Spleen (tissue), 11 donors: Measurements from ENCODE around the gene AGMO. TPM values are rescaled to one million over a fixed set of nuclear protein-coding genes. Genes with fewer than 3 reads are reported as not detected.

Experiments used
- DNase-seq: peaks from one replicate; pipeline ENCODE4 v3.0.0-alpha.2; 2020
- H3K27ac ChIP-seq, 8 donors: fragments of 200-600 bp; sonication (generic) in 7 of 8; 1 replicate in 4 of 8; 2 replicates in 4 of 8; pipeline versions ENCODE4 v1.5.0 to v1.8.0; 2016 to 2021; ENCODE audit warnings: inconsistent platforms in 4 of 8, mild to moderate bottlenecking in 4 of 8, moderate library complexity in 1 of 8
- H3K27me3 ChIP-seq, 7 donors: fragments of 200-600 bp; sonication (generic) in 6 of 7; replicated peaks in 1 of 7; 1 replicate in 4 of 7; 2 replicates in 3 of 7; pipeline versions ENCODE4 v1.5.0 to v1.8.0; 2016 to 2021; ENCODE audit warnings: inconsistent platforms in 3 of 7, mild to moderate bottlenecking in 1 of 7
- H3K36me3 ChIP-seq, 6 donors: fragments of 200-600 bp; sonication (generic) in 5 of 6; 1 replicate in 4 of 6; 2 replicates in 2 of 6; pipeline versions ENCODE4 v1.5.0 to v1.8.0; 2016 to 2021; ENCODE audit warnings: inconsistent platforms in 2 of 6
- H3K4me1 ChIP-seq, 6 donors: fragments of 200-600 bp; sonication (generic) in 5 of 6; 1 replicate in 3 of 6; 2 replicates in 3 of 6; pipeline versions ENCODE4 v1.5.0 to v1.8.0; 2016 to 2021; ENCODE audit warnings: inconsistent platforms in 3 of 6
- H3K4me3 ChIP-seq, 8 donors: fragments of 200-600 bp; sonication (generic) in 7 of 8; 1 replicate in 4 of 8; 2 replicates in 4 of 8; pipeline versions ENCODE4 v1.5.0 to v1.8.0; 2016 to 2021; ENCODE audit warnings: inconsistent platforms in 4 of 8, mild to moderate bottlenecking in 4 of 8, moderate library complexity in 2 of 8
- H3K9me3 ChIP-seq, 8 donors: fragments of 200-600 bp; sonication (generic) in 7 of 8; 1 replicate in 4 of 8; 2 replicates in 4 of 8; pipeline versions ENCODE4 v1.5.0 to v1.8.0; 2016 to 2021; ENCODE audit warnings: inconsistent platforms in 4 of 8
- POLR2A ChIP-seq, 3 donors: fragments of 450-650 bp; IDR thresholded peaks; one replicate each; pipeline ENCODE4 v1.5.1; 2017; ENCODE audit warnings: antibody characterized with exemption in 3 of 3, mild to moderate bottlenecking in 1 of 3
- POLR2AphosphoS5 ChIP-seq, 3 donors: sonication (generic); formaldehyde crosslinking; IDR thresholded peaks; one replicate each; pipeline ENCODE4 v1.5.1; 2017; ENCODE audit warnings: antibody characterized with exemption in 3 of 3
- WGBS, 5 donors: extraction: QIAGEN DNeasy Blood & Tissue Kit in 3 of 5; methylation state at CpG; one replicate each; pipeline versions ENCODE4 v1.1.5 to v1.1.7; 2013 to 2018; 5-methylcytosine and 5-hydroxymethylcytosine counted together
- intact Hi-C: fragments of 100-400 bp; cut with DNase I; formaldehyde crosslinking; loops from one replicate; pipeline ENCODE4 v1.15.0; 2023; ENCODE audit warnings: low total_unique reads
- polyA plus RNA-seq, 3 donors: library from polyadenylated mRNA; stranded (reverse); fragments of 200-250 nt; gene quantifications; one replicate each; pipeline ENCODE4 v1.2.1, GENCODE V29; 2013
- total RNA-seq, 7 donors: library from RNA; depleted of rRNA in 3 of 7; stranded (reverse); fragments of >200 nt in 3 of 7; fragmentation: NEBNext Ultra II Directional in 4 of 7; extraction: Animal tissue kit (Norgen Biotek cat#: 25700) in 4 of 7; gene quantifications; one replicate each; pipeline versions ENCODE4 v1.1.0 to v1.2.1, GENCODE V29; 2016 to 2021
- TF ChIP-seq, protein P1 (sequence below), 11 experiments: fragments of 200-600 bp in 7 of 11; fragments of 450-650 bp in 4 of 11; sonication (generic) in 4 of 11; IDR thresholded peaks in 8 of 11; conservative IDR thresholded peaks in 3 of 11; 1 replicate in 7 of 11; 2 replicates in 4 of 11; pipeline versions ENCODE4 v1.4.0 to v1.8.0; 2016 to 2021; ENCODE audit warnings: antibody characterized with exemption in 11 of 11, inconsistent platforms in 4 of 11, mild to moderate bottlenecking in 1 of 11
- donor health status: healthy with polysubstance abuse.
- donor health status: DM: no; HTN: no; CAD: no; lungs with moderate emphysema.
- donor health status: DM: no; HTN: no; CAD: no.
- donor health status: Bipolar disorder and iron deficiency.
- donor health status: healthy.
- donor health status: DM: no; HTN: no; CAD: no.
- donor health status: DM: yes; HTN: yes; CAD: no.

Gene AGMO
- total and polyA plus RNA-seq, 10 donors: 0.02 to 0.03 (median 0.03) TPM; not detected in 7

DNA sequence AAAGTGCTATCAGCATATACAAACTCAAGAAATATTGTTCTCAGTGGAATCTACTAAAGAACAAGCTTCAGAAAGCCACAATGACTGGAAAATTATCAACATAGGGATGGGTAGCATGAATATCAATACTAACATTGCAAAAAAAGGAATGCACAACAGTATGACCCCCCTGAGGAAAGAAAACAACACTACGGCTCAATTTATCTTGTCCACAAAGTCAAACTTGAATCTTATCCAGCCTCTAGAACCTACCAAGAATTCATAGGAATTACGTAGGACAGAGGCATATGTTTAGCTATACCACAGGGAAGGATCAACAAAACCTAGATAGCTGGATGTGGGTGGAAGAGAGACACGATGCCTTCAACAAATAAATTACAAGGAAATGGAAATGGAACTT is 54.6 kb downstream of the AGMO start:
- H3K9me3 ChIP-seq: no peaks in the 10 kb centered on the region
- H3K4me3 ChIP-seq: no peak overlapping the region
- no peaks in the 10 kb centered on the region for H3K27me3 ChIP-seq
- TF ChIP-seq POLR2A (IDR thresholded peaks at IDR 0.05) (no peak), POLR2AphosphoS5 (IDR thresholded peaks at IDR 0.05) (no peak)
- TF ChIP-seq, protein P1, sequence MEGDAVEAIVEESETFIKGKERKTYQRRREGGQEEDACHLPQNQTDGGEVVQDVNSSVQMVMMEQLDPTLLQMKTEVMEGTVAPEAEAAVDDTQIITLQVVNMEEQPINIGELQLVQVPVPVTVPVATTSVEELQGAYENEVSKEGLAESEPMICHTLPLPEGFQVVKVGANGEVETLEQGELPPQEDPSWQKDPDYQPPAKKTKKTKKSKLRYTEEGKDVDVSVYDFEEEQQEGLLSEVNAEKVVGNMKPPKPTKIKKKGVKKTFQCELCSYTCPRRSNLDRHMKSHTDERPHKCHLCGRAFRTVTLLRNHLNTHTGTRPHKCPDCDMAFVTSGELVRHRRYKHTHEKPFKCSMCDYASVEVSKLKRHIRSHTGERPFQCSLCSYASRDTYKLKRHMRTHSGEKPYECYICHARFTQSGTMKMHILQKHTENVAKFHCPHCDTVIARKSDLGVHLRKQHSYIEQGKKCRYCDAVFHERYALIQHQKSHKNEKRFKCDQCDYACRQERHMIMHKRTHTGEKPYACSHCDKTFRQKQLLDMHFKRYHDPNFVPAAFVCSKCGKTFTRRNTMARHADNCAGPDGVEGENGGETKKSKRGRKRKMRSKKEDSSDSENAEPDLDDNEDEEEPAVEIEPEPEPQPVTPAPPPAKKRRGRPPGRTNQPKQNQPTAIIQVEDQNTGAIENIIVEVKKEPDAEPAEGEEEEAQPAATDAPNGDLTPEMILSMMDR (IDR thresholded peaks at IDR 0.05 in 8 of 11, conservative IDR thresholded peaks at IDR 0.05 in 3 of 11): no peak
- no peak overlapping the region for H3K27ac ChIP-seq
- no peaks in the 10 kb centered on the region for H3K4me1 ChIP-seq
- no peaks in the 10 kb centered on the region for H3K36me3 ChIP-seq
- intact Hi-C loops: no loop called here
- DNase-seq: no peak
- 76 to 85% (median 83%) methylated on average over 3 of the region's 3 CpGs for WGBS, 5 donors

DNA sequence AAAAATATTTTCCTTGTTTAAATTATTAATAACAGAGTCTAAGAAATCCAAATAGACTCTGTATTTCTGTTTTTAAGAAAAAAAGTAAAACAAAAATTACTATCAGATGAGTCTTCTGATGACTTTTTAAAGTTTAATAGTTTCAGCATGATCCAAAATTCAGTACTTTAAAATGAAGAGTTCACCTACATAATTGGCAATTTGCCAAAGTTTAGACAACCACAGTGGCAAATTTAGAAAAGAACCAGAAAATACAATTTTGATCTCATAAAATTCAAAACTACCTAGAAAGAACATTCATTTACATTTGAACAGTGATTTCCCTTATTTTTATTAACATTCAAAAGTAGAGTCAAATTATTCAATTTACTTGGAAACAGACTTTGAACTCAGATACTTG is 56.1 kb downstream of the AGMO start:
- no peaks in the 10 kb centered on the region for H3K27me3 ChIP-seq
- H3K27ac ChIP-seq: no peak overlapping the region
- no peaks in the 10 kb centered on the region for H3K36me3 ChIP-seq
- intact Hi-C loops: no loop called here
- TF ChIP-seq, protein P1 (IDR thresholded peaks at IDR 0.05 in 8 of 11, conservative IDR thresholded peaks at IDR 0.05 in 3 of 11): no peak
- TF ChIP-seq POLR2AphosphoS5 (IDR thresholded peaks at IDR 0.05) (no peak), POLR2A (IDR thresholded peaks at IDR 0.05) (no peak)
- DNase-seq: no peak
- H3K4me1 ChIP-seq: no peaks in the 10 kb centered on the region
- no peaks in the 10 kb centered on the region for H3K9me3 ChIP-seq
- no peak overlapping the region for H3K4me3 ChIP-seq

DNA sequence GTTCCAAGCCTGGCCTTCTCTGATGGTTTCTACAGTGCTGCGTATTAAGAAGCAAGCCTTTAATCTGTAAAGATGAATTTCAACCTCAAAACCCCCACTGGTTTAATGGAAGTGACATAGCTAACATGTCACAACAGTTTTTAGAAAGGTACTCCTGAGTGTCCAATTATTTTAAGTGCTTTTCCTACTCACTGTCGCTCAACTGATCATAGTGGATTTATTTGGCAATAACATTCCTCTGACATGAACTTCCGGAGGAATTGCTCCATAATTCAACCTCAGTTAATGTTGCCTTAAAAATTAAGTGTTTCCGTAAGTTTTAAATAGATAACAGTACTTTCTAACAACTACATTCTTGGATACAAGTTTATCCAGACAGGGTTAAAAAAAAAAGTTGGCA is 57.5 kb downstream of the AGMO start:
- no peak for DNase-seq
- intact Hi-C loops: no loop called here
- Histone ChIP-seq H3K27ac (no peak overlapping the region), H3K36me3 (no peaks in the 10 kb centered on the region), H3K27me3 (no peaks in the 10 kb centered on the region), H3K9me3 (no peaks in the 10 kb centered on the region), H3K4me3 (no peak overlapping the region), H3K4me1 (no peaks in the 10 kb centered on the region)
- TF ChIP-seq POLR2A (IDR thresholded peaks at IDR 0.05): no peak
- TF ChIP-seq, protein P1 (IDR thresholded peaks at IDR 0.05 in 8 of 11, conservative IDR thresholded peaks at IDR 0.05 in 3 of 11): no peak
- no peak for TF ChIP-seq POLR2AphosphoS5 (IDR thresholded peaks at IDR 0.05)
- WGBS, 5 donors: 55 to 75% (median 69%) methylated on average over 4 of the region's 4 CpGs

DNA sequence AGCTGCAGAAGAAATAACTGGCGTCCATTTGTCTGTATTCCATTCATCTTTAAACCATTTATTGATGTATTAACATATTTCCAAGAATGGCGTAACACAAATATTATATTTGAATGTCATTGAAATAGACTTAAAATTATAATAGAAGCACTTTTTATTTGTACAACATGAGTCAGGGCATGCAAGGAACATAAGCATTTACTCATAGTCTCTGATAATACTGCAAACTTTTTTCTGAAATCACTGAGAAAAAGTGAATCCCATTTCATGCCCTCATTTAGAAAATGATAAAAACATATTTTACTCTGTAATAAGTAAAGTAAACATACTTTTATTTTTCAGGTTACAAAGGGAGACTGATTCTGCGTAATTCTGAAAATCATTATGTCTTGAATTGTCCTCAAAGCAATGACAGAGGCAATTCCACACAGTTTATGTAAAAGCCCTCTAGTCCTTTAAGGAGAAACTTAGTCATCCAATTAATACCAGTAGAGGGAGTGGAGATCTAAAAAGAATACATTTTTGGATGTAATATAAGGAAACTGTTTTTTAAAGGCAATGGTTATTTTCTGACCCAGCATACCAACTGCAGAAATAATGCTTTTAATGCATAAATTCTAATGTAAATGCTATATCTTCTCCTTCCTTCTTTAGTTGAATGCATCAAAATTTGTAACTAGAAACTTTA is 58.1 kb downstream of the AGMO start:
- TF ChIP-seq POLR2A (IDR thresholded peaks at IDR 0.05): no peak
- no peak for TF ChIP-seq POLR2AphosphoS5 (IDR thresholded peaks at IDR 0.05)
- TF ChIP-seq, protein P1 (IDR thresholded peaks at IDR 0.05 in 8 of 11, conservative IDR thresholded peaks at IDR 0.05 in 3 of 11): no peak
- H3K27ac ChIP-seq: no peak overlapping the region
- 85 to 92% (median 87%) methylated on average over 3 of the region's 3 CpGs for WGBS, 5 donors
- H3K9me3 ChIP-seq: no peaks in the 10 kb centered on the region
- no peaks in the 10 kb centered on the region for H3K4me1 ChIP-seq
- H3K27me3 ChIP-seq: no peaks in the 10 kb centered on the region
- H3K4me3 ChIP-seq: no peak overlapping the region
- DNase-seq: no peak
- H3K36me3 ChIP-seq: no peaks in the 10 kb centered on the region
- intact Hi-C loops: no loop called here
